Activated CD4-positive, alpha-beta T cell treated with anti-CD3 and anti-CD28 coated beads for 24 hours (primary cell): ENCODE results near the gene MICAL3.

Experiments
- DNase-seq, 2 donors: peaks; one replicate each; pipeline ENCODE4 v3.0.0-alpha.2; 2020; ENCODE audit warnings: low read depth in 2 of 2

Gene MICAL3

DNA sequence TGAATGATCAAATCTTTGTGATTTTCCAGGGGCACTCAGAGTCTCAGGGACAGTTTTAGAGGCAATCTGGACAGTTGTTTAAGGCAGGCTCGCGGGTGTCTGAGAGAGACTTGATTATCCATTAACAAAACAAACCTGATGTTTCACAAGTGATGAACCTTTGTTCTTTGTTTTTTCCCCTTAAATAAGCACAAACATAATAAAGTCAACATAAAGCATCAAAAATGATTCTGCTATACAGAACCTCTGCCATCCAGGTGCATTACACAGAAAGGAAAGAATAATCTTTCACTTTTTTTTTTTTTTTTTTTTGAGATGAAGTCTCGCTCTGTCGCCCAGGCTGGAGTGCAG, 263.2 kb downstream of the MICAL3 start:
- no peak for DNase-seq

DNA sequence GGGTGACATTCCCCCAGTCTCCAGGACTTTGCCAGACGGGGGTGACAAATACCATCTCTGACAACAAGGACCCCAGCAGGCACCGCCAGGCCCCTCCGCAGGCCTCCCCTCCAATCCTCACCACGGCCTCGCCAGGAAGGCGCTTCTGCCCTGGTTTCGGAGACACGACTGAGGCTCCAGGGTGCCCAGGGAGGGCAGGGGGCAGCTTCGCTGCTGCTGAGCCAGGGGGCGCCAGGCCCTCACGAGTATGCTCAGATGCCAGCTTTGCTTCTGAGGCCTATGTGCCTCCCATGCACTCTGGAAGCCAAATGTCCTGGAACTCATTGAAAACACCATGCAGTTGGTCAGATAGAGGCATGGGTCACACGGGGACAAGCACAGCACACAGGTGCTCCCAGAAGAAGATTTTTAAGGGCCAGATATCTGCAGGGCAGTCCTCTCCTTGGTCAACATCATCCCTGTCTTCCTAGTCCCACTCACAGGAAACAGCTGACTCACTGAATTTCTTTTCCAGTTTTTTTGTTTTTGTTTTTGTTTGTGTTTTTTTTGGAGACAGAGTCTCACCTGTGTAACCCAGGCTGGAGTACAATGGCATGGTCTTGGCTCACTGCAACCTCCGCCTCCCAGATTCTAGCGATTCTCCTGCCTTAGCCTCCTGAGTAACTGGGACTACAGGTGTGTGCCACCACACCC, 270.0 kb downstream of the MICAL3 start:
- no peak for DNase-seq

DNA sequence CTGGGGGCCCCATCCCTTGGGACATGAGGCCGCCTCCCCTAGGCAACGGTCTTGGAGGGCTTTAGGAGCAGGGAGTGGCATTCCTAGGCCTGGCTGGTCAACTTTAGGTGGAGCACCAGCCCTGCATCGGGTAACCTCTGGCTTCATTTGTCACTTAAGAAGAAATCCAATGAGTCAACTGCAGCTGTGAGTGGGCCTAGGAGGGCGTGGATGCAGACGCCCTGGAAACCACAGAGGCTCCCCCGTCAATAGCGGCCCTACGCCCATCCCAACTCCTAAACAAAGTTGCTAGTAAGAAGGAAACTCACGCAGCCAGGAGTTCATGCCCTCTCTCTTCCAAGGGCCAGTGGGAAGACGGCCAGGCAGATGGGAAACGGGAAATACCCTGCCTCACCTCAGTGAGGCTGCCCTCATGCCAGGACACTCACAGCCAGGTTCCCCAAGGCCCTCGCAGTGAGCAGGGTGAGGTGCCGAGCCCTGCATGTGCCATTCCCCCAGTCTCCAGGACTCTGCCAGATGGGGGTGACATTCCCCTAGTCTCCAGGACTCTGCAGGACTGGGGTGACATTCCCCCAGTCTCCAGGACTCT, 270.9 kb downstream of the MICAL3 start:
- no peak for DNase-seq

- DNase-seq = no peak
Measured at GRCh38 chr22:17751596-17751995, 272.8 kb downstream of the MICAL3 start.

- no peak for DNase-seq
Measured at GRCh38 chr22:17749605-17750395, 274.6 kb downstream of the MICAL3 start.

- DNase-seq = no peak
Measured at GRCh38 chr22:17748555-17749353, 275.6 kb downstream of the MICAL3 start.

- DNase-seq = no peak
Measured at GRCh38 chr22:17746916-17747315, 277.4 kb downstream of the MICAL3 start.

GRCh38 chr22:17744430-17744829, 279.9 kb downstream of the MICAL3 start:
- DNase-seq = no peak

DNA sequence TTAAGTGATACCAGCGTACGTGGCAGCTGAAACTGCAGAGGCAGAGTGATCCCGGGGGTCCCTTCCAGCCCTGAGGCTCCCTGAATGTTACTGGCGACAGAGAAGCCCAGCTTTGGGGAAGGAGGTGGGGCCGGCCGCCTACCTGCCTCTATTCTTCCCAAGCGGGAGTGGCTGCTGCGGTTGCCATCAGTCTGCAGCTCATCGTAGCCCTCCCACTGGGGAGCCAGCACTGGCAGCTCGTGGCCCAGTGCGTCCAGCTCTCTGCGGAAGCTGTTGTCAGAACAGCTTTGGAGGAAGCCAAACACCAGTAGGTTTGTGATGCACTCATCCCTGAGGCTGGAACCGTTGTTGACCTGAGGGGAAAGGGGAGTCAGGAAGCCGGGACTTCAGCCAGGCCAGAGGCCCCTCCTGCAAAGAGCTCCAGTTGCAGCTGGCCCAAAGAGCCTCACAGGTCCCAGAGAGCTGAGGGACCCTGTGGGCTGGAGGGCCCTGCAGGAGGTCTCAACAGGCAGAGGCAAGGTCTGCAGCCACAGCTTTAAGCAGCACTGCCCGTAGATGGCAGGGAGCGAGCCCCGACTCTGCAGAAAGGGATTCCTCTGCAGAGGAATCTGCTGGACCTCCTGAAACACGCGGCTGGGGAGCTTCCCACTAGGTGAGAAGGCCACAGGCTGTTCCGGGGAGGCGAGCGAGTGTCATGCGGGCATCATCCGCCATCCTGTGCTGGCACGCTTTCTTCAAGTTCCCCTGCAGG, 280.5 kb downstream of the MICAL3 start:
- no peak for DNase-seq

GRCh38 chr22:17742527-17742902, 281.8 kb downstream of the MICAL3 start:
- peak; percentile 62 to 65 for DNase-seq

- DNase-seq = no peak
Measured at GRCh38 chr22:17741866-17742526, 282.4 kb downstream of the MICAL3 start.

GRCh38 chr22:17739196-17739975, 285.0 kb downstream of the MICAL3 start:
- no peak for DNase-seq

DNA sequence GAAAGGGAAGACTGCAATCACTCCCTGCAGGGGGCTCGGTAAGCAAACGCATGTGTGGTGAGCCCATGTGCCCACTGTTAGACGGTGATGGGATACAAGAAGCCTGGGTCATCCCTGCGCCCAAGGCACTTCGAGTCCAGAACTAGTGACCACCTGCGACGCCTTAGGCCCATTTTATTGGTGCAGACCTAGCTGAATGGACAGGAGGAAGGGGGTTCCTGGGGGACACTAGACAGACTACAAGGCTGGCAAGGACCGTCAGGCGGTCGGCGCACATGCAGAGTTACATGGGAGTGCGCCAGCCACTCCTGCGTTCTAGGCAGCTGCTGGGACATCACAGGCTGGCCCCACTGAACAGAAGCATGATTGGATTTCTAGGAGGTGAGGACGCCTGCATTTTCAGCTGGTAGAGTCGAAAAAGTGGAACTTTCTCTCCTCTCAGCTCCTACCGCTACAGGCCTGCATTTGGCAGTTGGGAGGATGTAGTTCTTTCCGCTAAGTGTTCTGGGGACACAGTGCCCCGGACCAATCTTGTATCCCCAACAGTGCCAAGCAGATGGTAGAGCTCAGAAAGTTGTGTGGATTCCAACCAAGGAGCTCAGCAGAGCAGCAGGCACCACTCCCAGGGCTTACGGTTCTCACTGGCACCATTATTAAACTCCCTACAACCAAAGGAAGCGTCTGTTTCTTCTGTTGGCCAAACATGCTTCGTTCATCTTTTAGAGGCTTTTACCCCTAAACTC, 285.8 kb downstream of the MICAL3 start:
- no peak for DNase-seq
